ENCODE results near the gene PRR5.

The PRR5 gene

GRCh38 chr22:44765571-44766285, 63.7 kb downstream of the PRR5 start:
- FAIRE-seq (no peak), DNase-seq (ENCODE audit: insufficient read length, low spot score) (no peak)
- TF ChIP-seq PAX5 (IDR thresholded peaks at IDR 0.05; ENCODE audit: insufficient read depth, low read length, severe bottlenecking), result no peak

- no peak for FAIRE-seq
- TF ChIP-seq POU2F2 (IDR thresholded peaks at IDR 0.05; ENCODE audit: low read depth, low read length) (no peak), POLR2AphosphoS5 (IDR thresholded peaks at IDR 0.05; ENCODE audit: low read depth, low read length) (no peak), SPI1 (IDR thresholded peaks at IDR 0.05; ENCODE audit: low read depth, low read length) (no peak), PAX5 (IDR thresholded peaks at IDR 0.05; ENCODE audit: insufficient read depth, low read length, severe bottlenecking) (no peak), TAF1 (IDR thresholded peaks at IDR 0.05; ENCODE audit: low read depth, low read length) (no peak), POLR2A (IDR thresholded peaks at IDR 0.05; ENCODE audit: low read depth, low read length) (no peak)
- DNase-seq (ENCODE audit: insufficient read length, low spot score), result no peak
Observed at GRCh38 chr22:44773082-44773481, 71.1 kb downstream of the PRR5 start.

DNA sequence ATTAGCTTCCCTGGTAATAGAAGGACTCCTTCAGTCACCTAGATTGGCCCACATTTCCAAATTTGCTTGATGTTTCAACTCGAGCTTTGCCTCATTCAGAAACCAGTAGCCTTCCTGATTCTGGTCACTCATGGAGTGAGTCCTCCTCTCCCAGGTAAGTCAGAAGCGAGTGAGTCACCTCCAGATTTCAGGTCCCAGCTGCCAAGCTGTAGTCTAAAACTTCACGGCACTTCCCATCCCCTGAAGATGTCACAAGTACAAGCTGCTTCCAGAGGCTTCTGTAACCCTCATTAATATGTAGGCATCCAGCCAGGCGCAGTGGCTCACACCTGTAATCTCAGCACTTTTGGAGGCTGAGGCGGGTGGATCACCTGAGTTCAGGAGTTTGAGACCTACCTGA, 73.9 kb downstream of the PRR5 start:
- FAIRE-seq (no peak), DNase-seq (ENCODE audit: insufficient read length, low spot score) (no peak)
- TF ChIP-seq POU2F2 (IDR thresholded peaks at IDR 0.05; ENCODE audit: low read depth, low read length) (no peak), SPI1 (IDR thresholded peaks at IDR 0.05; ENCODE audit: low read depth, low read length) (no peak), POLR2AphosphoS5 (IDR thresholded peaks at IDR 0.05; ENCODE audit: low read depth, low read length) (no peak), POLR2A (IDR thresholded peaks at IDR 0.05; ENCODE audit: low read depth, low read length) (no peak), PAX5 (IDR thresholded peaks at IDR 0.05; ENCODE audit: insufficient read depth, low read length, severe bottlenecking) (no peak), TAF1 (IDR thresholded peaks at IDR 0.05; ENCODE audit: low read depth, low read length) (no peak)

GRCh38 chr22:44776605-44777363, 74.8 kb downstream of the PRR5 start:
- FAIRE-seq (no peak), DNase-seq (ENCODE audit: insufficient read length, low spot score) (no peak)
- no peak for TF ChIP-seq SPI1 (IDR thresholded peaks at IDR 0.05; ENCODE audit: low read depth, low read length)
- no peak for TF ChIP-seq PAX5 (IDR thresholded peaks at IDR 0.05; ENCODE audit: insufficient read depth, low read length, severe bottlenecking)
- no peak for TF ChIP-seq POLR2A (IDR thresholded peaks at IDR 0.05; ENCODE audit: low read depth, low read length)
- TF ChIP-seq TAF1 (IDR thresholded peaks at IDR 0.05; ENCODE audit: low read depth, low read length), result no peak

DNA sequence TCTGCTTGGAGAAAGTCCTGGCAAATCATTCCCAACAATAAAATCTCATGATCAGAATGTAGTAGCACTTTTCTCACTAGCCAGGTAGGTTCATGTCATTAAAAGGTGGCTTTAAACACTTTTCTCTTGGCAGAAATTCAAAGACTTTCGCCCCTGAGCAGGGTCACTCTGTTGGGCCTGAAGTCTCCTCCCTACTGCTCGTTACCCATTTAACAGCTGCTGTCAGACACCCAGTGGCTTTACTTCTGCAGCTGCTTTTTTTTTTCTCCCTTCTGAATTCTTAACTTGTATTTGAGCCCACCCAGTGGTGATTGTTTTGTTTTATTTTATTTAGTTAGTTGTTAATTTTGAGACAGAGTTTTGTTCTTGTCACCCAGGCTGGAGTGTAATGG, 75.4 kb downstream of the PRR5 start:
- no peak for DNase-seq (ENCODE audit: insufficient read length, low spot score)

GRCh38 chr22:44780876-44781449, 79.0 kb downstream of the PRR5 start:
- no peak for DNase-seq (ENCODE audit: insufficient read length, low spot score)
- no peak for FAIRE-seq

More for the DNA sequence above, 75.4 kb downstream of the PRR5 start:
- TF ChIP-seq SPI1 (IDR thresholded peaks at IDR 0.05; ENCODE audit: low read depth, low read length) (no peak), PAX5 (IDR thresholded peaks at IDR 0.05; ENCODE audit: insufficient read depth, low read length, severe bottlenecking) (no peak), TAF1 (IDR thresholded peaks at IDR 0.05; ENCODE audit: low read depth, low read length) (no peak), POU2F2 (IDR thresholded peaks at IDR 0.05; ENCODE audit: low read depth, low read length) (no peak), POLR2A (IDR thresholded peaks at IDR 0.05; ENCODE audit: low read depth, low read length) (no peak), POLR2AphosphoS5 (IDR thresholded peaks at IDR 0.05; ENCODE audit: low read depth, low read length) (no peak)
- no peak for FAIRE-seq

GRCh38 chr22:44782363-44782963, 80.5 kb downstream of the PRR5 start:
- FAIRE-seq, result no peak

More at GRCh38 chr22:44780876-44781449, 79.0 kb downstream of the PRR5 start:
- TF ChIP-seq POU2F2 (IDR thresholded peaks at IDR 0.05; ENCODE audit: low read depth, low read length), result no peak
- TF ChIP-seq SPI1 (IDR thresholded peaks at IDR 0.05; ENCODE audit: low read depth, low read length), result no peak
- TF ChIP-seq POLR2AphosphoS5 (IDR thresholded peaks at IDR 0.05; ENCODE audit: low read depth, low read length), result no peak
- TF ChIP-seq POLR2A (IDR thresholded peaks at IDR 0.05; ENCODE audit: low read depth, low read length), result no peak
- TF ChIP-seq TAF1 (IDR thresholded peaks at IDR 0.05; ENCODE audit: low read depth, low read length), result no peak
- no peak for TF ChIP-seq PAX5 (IDR thresholded peaks at IDR 0.05; ENCODE audit: insufficient read depth, low read length, severe bottlenecking)

DNA sequence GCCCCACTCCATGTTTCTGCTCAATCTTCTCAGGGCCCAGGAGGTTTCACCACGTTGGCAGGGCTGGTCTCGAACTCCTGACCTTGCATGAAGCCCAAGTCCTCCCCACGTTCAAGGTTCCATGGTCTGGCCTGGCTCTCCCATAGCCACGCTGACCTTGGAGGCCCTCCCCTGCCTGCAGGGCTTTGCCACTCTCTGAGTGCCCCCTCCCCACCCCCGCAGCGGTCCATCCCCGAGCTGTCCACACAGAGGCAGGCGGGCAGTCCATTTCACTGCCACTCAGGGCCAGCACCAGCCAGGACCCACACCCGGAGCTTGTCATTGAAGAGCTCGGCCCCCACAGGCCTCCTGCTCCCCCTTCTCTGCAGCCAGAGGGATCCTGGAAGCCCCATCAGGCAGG, 81.1 kb downstream of the PRR5 start:
- TF ChIP-seq PAX5 (IDR thresholded peaks at IDR 0.05; ENCODE audit: insufficient read depth, low read length, severe bottlenecking), result no peak
- TF ChIP-seq POLR2A (IDR thresholded peaks at IDR 0.05; ENCODE audit: low read depth, low read length), result no peak
- TF ChIP-seq POLR2AphosphoS5 (IDR thresholded peaks at IDR 0.05; ENCODE audit: low read depth, low read length), result no peak
- no peak for TF ChIP-seq SPI1 (IDR thresholded peaks at IDR 0.05; ENCODE audit: low read depth, low read length)
- no peak for TF ChIP-seq POU2F2 (IDR thresholded peaks at IDR 0.05; ENCODE audit: low read depth, low read length)
- no peak for TF ChIP-seq TAF1 (IDR thresholded peaks at IDR 0.05; ENCODE audit: low read depth, low read length)

More at GRCh38 chr22:44782363-44782963, 80.5 kb downstream of the PRR5 start:
- DNase-seq (ENCODE audit: insufficient read length, low spot score), result no peak
- no peak for TF ChIP-seq SPI1 (IDR thresholded peaks at IDR 0.05; ENCODE audit: low read depth, low read length)
- TF ChIP-seq POU2F2 (IDR thresholded peaks at IDR 0.05; ENCODE audit: low read depth, low read length), result no peak
- no peak for TF ChIP-seq POLR2A (IDR thresholded peaks at IDR 0.05; ENCODE audit: low read depth, low read length)
- no peak for TF ChIP-seq PAX5 (IDR thresholded peaks at IDR 0.05; ENCODE audit: insufficient read depth, low read length, severe bottlenecking)
- no peak for TF ChIP-seq TAF1 (IDR thresholded peaks at IDR 0.05; ENCODE audit: low read depth, low read length)
- no peak for TF ChIP-seq POLR2AphosphoS5 (IDR thresholded peaks at IDR 0.05; ENCODE audit: low read depth, low read length)

DNA sequence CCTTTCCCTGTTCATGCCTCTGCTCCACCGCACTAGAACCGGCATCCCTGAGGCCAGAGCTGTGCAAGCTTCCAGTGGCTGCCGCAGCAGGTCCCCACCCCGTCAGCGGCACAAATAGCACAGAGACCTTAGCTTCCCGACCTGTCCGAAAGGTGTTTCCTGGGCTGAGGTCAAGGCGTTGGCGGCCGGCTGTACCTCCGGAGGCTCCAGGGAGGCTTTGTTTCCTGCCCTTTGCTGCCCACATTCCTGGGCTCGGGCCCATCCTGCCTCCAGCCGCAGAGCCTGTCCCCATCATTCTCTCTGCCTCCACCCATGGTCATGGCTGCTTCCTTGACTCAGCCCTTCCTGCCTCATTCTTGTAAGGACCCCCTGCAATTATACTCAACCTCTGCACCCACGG, 81.6 kb downstream of the PRR5 start:
- DNase-seq (ENCODE audit: insufficient read length, low spot score) (no peak), FAIRE-seq (no peak)
- no peak for TF ChIP-seq POLR2A (IDR thresholded peaks at IDR 0.05; ENCODE audit: low read depth, low read length)
- no peak for TF ChIP-seq PAX5 (IDR thresholded peaks at IDR 0.05; ENCODE audit: insufficient read depth, low read length, severe bottlenecking)
- no peak for TF ChIP-seq POLR2AphosphoS5 (IDR thresholded peaks at IDR 0.05; ENCODE audit: low read depth, low read length)
- no peak for TF ChIP-seq POU2F2 (IDR thresholded peaks at IDR 0.05; ENCODE audit: low read depth, low read length)
- TF ChIP-seq SPI1 (IDR thresholded peaks at IDR 0.05; ENCODE audit: low read depth, low read length), result no peak
- TF ChIP-seq TAF1 (IDR thresholded peaks at IDR 0.05; ENCODE audit: low read depth, low read length), result no peak

More for the DNA sequence above, 81.1 kb downstream of the PRR5 start:
- DNase-seq (ENCODE audit: insufficient read length, low spot score) (no peak), FAIRE-seq (no peak)

All from GM12891 (cell line).